Cardiac septum (tissue), 1 donor: Measurements from ENCODE around the gene AGR2. TPM values are rescaled to one million over a fixed set of nuclear protein-coding genes. Genes with fewer than 3 reads are reported as not detected.
"Not testable (repeated sequence)": the region's sequence is repeated elsewhere in the genome, so short reads cannot be mapped to it uniquely, and the experiment has no call there.

Source experiments
- DNase-seq: peaks from one replicate; pipeline ENCODE4 v3.0.0-alpha.2; 2020; ENCODE audit warnings: low spot score
- intact Hi-C: fragments of 100-400 bp; cut with DNase I; formaldehyde crosslinking; loops from one replicate; pipeline ENCODE4 v1.14.0; 2022
- total RNA-seq: library from RNA; stranded (reverse); fragmentation: NEBNext Ultra II Directional; extraction: Animal tissue kit (Norgen Biotek cat#: 25700); gene quantifications from one replicate; pipeline ENCODE4 v1.2.1, GENCODE V29; 2021
- donor health status: DM: no; HTN: no; CAD: no.

Gene AGR2
- total RNA-seq, 1 donor from 2014 or later: not detected

DNA sequence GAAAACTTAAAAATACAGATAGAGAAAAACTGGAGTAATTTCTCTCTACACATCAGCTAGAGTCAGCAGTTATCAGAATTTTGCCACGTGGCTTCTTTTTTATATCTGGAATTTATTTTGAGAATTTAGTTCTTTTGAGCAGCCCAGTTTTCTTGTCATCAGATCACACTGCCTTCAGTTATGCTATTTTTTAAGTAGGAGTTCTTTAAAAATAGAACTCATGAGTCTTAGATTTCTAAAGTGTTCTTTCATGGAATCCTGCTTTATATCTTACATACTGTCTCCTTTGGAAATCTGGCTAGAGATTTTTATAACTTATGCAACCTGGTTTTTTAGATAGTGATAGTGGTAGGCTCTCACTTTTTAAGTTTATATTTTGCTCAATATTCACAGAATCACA, 24.2 kb downstream of the AGR2 start:
- intact Hi-C loops: no loop called here
- DNase-seq: no peak

DNA sequence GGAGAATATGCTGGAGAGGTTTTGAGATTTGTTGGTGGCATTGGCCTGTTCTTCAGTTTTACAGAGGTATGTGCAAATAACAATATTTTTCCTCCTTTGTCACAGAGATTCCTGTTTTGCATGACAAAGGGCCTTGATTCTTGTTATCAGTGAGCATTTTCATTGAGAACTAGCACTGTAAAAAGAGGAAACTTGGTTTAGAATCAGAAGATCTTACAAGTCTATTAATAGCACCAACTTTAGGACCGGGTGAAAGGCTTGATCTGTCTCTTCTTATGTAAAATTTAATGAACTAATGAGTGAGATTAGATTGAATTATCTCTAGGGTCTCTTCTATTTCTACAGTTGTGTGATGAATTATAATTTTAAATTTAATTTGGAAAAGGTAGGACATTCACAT, 25.7 kb downstream of the AGR2 start:
- DNase-seq: no peak
- intact Hi-C loops: no loop called here

DNA sequence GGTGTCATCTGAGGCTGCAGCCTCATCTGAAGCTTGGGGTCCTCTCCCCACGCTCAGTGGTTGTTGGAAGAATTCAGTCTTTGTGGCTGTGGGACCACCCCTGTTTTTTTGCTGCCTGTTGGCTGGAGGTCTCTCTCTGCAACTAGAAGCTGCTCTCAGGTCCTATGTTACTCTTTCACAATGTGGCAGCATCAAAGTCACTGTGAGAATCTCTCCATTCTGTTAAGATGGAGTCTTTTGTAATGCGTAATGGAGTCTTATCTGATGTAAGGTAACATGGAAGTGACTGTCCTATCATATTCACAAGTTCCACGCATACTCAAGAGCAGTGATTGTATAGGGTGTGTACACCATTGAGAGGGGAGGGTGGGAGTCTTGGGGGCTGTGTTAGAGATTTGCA, 26.3 kb downstream of the AGR2 start:
- intact Hi-C loops: no loop called here
- no peak for DNase-seq

DNA sequence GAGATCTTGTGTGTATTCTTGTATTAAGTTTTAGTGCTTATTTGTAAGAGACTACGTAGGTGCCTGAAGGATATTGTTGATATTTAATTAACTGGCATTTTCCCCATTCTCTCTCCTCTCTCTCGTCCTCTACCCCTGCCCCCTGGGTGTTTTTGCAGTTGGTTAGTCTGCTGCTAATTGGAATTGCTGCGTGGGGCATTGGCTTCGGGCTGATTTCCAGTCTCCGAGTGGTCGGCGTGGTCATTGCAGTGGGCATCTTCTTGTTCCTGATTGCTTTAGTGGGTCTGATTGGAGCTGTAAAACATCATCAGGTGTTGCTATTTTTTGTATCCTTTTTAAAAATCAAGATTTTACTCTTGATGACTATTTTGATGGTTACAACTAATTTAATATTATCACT, 28.7 kb downstream of the AGR2 start:
- intact Hi-C loops: no loop called here

DNA sequence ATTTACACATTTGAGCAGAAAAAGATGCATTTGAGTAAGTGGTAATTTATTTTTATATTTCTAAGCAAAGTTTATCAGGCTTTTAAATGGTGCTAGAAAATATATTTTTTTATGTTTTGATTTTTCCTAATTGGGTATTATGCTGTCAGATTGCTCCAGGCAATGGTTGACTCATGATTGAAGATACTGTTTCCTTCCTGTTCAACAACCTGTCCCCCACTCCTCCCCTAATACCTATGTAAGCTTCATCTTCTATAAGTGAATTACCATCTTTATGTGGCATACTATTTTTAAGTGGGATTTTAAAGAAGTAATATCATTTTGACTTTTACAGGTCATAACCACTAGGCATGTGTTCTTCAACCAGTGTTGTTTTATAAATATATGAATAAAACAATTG, 29.8 kb downstream of the AGR2 start:
- intact Hi-C loops: no loop called here
- no peak for DNase-seq

More for the DNA sequence above, 28.7 kb downstream of the AGR2 start:
- DNase-seq: no peak

DNA sequence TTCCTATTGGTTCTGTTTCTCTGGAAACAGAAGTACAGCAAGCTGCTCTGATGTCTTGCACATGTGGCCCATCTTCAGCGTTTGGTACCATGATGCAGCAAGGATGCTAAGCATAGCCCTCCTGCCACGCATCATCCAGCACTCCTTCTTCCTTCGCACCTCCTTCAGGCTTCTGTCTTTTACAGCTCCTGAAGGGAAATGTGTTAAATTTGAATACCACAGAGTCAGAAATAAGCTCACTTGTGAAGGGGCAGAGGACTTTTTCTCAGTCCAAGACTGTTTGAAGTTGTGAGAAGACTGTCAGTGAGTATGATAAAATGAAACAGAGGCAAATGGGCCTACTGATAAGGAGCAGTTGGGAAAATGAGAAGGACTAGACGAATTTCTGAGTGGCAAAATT, 30.5 kb downstream of the AGR2 start:
- intact Hi-C loops: no loop called here

DNA sequence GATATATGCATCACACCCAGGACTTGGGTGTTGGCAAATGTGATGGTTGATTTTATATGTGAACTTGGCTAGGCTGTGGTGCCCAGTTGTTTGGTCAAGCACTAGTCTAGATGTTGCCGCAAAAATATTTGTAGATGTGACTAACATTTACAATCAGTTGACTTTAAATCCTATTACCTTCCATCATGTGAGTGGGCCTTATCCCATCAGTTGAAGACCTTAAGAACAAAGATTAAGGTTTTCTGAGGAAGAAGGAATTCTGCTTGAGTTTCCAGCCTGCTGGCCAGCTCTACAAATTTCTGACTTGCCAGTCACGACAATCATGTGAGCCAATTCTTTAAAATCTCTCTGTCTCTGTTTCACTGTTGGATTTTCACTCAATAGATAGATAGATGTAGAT, 30.9 kb downstream of the AGR2 start:
- no peak for DNase-seq
- intact Hi-C loops: no loop called here

More for the DNA sequence above, 30.5 kb downstream of the AGR2 start:
- DNase-seq: no peak

DNA sequence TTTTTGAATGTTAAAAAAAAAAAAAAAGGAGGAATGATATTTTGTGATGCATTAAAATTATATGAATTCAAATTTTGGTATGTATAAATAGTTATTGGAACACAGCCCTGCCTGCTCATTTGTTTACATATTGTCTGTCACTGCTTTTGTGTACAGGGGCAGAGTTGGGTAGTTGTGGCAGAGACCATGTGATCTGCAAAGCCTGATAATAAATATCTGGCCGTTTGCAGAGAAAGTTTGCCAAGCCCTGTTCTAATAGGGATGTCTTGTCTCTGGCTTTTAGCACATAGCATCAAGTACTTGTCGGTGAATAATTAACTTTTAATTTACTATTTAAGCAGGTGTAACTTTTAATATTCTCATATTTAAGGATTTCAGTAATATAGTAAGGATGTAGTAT, 31.5 kb downstream of the AGR2 start:
- no peak for DNase-seq
- intact Hi-C loops: no loop called here

DNA sequence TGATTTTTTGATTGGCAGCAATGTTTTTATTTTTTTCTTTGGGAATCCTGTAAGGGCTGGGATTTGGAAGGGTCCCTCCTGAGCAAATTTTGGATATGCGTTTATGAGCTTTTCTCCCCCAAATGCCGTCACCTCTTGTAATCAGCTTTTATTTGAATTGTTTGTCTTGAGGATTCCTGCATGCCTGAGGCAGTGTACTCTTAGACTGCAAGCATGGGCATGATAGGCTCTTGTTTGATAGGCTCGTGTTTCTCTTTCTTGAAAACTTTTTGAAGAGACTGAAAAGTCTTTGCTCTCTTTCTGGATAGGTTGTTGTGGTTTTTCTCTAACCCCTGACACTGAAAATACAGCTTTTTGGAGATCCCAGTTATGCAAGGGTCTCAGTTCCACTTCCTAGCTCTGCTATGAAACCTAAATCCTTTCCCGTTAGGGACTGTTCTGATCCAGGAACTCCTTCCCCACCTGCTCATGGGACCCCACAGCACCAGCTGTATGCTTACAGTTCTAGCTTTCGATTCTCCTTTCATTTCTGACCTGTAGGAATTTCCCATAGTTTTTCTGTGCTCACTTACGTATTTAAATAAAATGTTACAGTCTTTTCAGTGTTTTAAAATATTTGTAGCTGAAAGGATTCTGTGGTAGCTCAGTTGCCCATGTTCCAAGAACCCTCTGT, 34.0 kb downstream of the AGR2 start:
- DNase-seq: no peak
- intact Hi-C loops: no loop called here

DNA sequence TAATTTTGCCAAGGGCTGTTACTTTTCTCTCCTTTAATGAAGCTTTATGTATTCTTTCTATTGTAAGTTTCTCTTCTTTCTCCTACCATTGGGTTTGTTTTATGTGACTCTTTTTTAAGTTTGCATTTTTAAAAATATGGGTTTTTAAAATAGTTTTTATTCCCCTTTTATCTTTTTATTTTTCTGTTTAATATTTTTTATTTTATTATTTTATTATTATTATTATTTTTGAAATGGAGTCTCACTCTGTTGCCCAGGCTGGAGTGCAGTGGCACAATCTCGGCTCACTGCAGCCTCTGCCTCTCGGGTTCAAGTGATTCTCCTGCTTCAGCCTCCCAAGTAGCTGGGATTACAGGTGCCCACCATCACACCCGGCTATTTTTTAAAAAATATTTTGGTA, 34.8 kb downstream of the AGR2 start:
- intact Hi-C loops: not testable (repeated sequence)

DNA sequence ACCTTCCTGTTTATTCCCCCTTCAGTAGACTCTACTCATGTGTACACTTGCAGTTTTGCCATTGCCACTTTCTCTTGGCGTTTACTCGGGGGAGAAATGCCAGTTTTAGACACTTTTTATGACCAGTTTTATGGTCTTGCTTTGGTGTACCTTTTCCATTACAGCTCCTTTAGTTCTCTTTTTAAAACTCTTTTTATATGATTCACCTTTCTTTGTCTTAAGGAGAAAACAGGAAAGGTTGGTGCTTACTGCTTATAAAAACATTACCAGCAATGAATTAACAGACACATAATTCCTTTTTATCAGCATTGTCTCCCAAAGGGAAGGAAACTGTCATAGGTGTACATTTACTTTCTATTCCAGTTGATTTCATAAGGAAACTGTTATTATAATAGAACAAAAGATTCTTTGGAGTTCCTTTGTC, 39.4 kb downstream of the AGR2 start:
- intact Hi-C loops: no loop called here
- DNase-seq: no peak

More for the DNA sequence above, 34.8 kb downstream of the AGR2 start:
- DNase-seq: not testable (repeated sequence)

DNA sequence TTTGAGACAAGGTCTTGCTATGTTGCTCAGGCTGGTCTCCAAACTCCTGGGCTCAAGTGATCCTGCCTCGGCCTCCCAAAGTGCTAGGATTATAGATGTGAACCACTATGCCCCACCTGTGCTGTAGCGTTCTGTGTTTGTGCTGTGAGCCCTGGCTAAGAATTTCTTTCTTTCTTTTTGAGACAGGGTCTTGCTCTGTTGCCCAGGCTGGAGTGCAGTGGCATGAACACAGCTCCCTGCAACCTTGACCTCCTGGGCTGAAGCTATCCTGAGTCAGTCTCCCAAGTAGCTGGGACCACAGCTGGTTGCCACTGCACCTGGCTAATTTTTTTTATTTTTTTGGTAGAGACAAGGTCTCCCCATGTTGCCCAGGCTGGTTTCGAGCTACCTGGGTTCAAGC, 39.9 kb downstream of the AGR2 start:
- intact Hi-C loops: no loop called here
- DNase-seq: no peak

DNA sequence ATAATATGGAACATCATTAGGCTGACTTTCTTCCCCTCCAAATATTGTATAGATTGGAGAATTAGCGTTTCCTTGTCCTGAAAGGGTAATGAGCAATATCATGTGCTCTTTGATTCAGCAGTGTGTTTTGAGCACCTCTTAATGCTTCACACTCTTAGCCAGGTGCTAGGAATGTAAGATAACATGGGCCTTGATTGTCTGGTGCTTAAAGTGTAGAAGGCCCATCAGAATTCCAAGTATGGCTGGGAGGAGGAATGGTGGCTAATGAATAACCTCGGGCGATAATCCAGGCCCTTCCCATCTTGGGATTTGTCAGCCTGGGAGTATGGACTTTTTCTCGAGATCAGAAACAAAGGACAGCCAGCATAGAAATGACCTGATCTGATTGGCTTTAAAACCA, 42.6 kb downstream of the AGR2 start:
- no peak for DNase-seq
- intact Hi-C loops: no loop called here

DNA sequence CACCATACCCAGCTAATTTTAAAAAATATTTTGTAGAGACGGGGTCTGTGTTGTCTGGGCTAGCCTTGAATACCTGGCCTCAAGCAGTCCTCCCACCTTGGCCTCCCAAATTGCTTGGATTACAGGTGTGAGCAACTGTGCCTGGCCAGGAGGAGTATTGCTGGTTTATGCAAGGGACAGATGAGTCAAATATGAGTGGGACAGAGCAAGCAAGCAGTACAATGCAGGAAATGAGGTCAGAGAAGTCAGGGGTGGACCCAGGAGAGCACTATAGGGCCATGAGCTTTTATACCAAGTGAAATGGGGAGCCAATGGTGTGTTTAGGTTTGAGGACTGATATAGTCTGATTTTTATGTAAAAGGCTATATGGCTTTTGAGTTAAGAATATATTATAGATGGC, 45.0 kb downstream of the AGR2 start:
- intact Hi-C loops: no loop called here
- no peak for DNase-seq

DNA sequence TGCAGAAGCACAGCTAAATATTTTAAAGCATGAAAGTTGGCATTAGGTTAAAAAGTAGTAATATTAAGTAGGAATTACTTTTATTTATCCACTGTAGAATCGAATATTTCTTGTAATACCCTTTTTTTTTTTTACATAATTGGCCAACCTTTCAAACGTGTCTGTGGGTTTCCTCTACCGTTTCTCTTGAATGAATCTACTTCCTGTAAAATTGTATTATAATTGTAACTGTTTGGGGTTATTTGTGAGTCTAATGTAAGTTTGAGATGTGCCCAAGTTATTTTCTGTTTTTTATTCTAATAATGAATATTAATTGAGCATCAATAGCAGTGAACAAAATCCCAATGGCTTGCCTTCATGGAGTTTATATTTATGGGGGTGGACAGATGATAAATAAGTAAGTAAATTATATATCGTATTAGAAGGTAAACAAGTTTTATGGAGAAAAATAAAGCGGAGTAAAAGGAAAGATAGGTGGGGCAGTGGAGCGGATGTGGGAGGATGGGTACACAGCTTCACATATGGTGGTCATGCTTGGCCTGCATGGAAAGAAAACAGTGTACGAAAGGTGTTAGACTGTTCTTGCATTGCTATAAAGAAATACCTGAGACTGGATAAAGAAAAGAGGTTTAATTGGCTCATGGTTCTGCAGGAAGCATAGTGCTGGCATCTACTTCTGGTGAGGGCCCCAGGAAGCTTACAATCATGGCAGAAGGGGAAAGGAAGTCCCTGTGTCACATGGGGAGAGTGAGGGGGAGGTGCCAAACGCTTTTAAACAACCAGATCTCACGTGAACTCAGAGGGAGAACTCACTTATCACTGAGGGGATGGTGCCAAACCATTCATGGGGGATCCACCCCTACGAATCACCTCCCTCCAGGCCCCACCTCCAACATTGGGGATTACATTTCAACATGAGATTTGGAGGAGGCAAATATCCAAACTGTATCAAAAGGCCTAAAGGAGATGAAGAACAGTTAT, 45.9 kb downstream of the AGR2 start:
- intact Hi-C loops: no loop called here

DNA sequence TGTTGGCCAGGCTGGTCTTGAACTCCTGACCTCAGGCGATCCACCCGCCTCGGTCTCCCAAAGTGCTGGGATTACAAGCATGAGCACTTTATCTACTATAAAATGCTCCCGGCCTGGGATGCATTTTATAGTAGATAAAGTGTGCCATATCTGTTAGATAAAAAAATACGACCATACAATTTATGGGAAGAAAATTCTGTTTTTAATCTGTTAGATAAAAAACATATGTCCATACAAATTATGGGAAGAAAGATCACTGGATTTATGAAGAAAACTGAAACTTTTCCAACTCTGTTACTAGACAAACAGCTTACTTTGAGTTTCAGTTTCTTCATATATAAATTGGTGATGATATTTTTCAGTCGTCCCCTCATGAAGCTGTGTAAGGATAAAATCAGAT, 46.8 kb downstream of the AGR2 start:
- no peak for DNase-seq
- intact Hi-C loops: no loop called here

More for the DNA sequence above, 45.9 kb downstream of the AGR2 start:
- no peak for DNase-seq

DNA sequence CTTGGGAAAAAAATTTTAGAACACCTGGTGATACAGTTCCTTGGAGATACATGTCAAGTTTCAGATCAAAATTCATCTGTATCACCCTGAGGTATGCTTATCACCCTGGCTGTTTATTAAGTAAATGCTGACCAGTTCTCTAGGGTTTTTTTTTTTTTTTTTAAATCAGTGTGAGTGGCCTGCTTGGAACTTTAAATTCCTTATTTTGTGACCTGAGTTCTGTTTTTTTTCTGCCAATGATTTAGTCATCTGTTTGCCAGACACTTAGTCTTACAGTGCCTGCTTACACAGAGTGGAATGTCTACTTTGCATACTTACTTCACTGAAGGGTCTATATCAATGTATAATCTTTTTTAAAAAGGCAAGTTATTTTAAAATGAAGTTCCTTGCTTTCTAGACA, 49.4 kb downstream of the AGR2 start:
- DNase-seq: no peak
- intact Hi-C loops: no loop called here

DNA sequence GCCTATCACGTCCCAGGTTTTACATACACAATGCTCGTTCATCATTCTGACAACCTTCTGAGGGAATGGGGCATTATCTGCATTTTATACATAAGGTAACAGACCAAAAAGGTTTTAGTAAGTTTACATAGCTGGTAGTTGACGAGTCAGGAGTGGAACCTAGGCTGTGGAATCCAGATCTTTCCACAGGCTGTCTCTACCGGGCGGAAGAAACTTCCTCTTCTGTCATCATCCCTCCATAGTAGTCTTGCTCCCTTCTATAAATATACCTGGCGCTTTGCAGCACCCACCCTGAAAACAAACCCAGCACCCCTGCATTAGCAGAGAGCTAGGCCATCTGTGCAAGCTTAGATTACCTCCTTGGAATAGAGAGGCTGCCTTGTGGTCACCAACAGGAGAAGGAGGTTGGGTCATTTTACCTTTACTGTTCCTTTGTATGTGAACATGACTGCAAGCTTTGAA, 49.9 kb downstream of the AGR2 start:
- no peak for DNase-seq
- intact Hi-C loops: no loop called here

DNA sequence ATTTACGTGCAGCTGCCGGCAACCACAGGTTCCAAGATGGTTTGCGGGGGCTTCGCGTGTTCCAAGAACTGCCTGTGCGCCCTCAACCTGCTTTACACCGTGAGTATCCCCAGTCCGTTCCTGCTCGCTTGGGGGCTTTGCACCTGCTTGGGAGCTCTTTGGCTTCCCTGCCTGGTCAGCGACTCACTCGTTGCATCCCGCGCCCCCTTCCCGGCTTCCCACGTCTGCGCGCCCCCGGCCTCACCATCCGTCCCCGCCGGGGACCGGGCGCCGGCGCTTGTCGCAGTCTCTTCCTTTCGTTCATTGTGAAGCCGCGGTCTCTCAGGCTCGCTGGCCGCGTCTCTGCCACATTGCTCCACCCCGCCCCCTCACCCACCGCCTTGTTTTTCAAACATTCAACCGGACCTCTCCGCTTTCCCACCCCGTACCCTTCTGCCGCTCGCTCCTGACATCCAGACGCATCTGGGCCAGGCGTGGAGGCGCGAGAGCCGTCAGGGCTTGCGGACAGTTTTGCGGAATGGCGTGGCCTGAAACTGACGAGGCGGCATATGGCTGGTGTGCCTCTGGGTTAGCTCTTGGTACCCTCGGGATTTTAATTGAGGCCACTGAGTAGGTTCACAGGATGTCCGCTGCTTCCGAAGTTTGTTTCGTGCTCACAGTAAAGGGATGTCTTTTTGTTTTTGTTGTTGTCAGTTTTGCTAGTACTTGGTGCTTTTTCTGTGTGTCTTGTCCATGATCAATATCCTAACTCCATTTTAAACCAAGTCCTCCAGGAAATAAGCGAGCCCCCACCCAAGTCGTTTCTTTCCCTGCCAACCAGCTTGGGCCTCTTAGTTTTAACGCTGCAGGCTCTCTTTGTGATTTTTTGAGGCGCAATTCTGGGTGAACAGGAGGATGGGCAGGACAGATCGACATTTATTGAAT, 50.6 kb downstream of the AGR2 start:
- DNase-seq: no peak
- intact Hi-C loops: no loop called here
